GM12892 (cell line): ENCODE measurements around the gene BCAS2.

Source experiments
- POLR2A ChIP-seq: IDR thresholded peaks from 2 replicates; pipeline ENCODE4 v1.6.1; 2011; ENCODE audit warnings: low read depth, low read length, control low read depth
- POLR2AphosphoS5 ChIP-seq: IDR thresholded peaks from 2 replicates; pipeline ENCODE4 v1.6.1; 2011; ENCODE audit warnings: low read depth, low read length, control low read depth

- TF ChIP-seq POLR2AphosphoS5, result no peak
- TF ChIP-seq POLR2A, result no peak
These were observed 32.3 kb downstream of the BCAS2 start for GRCh38 chr1:114549137-114549536.
